SK-N-SH (cell line): ENCODE measurements around the gene CD248.

Source experiments
- FOXJ3 ChIP-seq: sonication (generic); formaldehyde crosslinking; IDR thresholded peaks from 2 replicates; pipeline ENCODE4 v1.5.1; 2020; ENCODE audit warnings: mild to moderate bottlenecking, missing genetic modification reagents
- FOXM1 ChIP-seq: IDR thresholded peaks from 2 replicates; pipeline ENCODE4 v1.4.0; 2012; ENCODE audit warnings: low read depth, mild to moderate bottlenecking
- JUND ChIP-seq: IDR thresholded peaks from 2 replicates; pipeline ENCODE4 v1.4.0; 2012
- MXI1 ChIP-seq: IDR thresholded peaks from 2 replicates; pipeline ENCODE4 v1.6.1; 2012; ENCODE audit warnings: mild to moderate bottlenecking, low read depth, low read length, improper control_type of control experiment
- NRF1 ChIP-seq: IDR thresholded peaks from 2 replicates; pipeline ENCODE4 v1.6.1; 2012; ENCODE audit warnings: low read depth, mild to moderate bottlenecking, low read length
- TAF1 ChIP-seq: IDR thresholded peaks from 2 replicates; pipeline ENCODE4 v1.6.1; 2012; ENCODE audit warnings: low read depth, mild to moderate bottlenecking, low read length, moderate library complexity, borderline replicate concordance
- TF ChIP-seq, protein P1 (sequence below): fragments of 200-600 bp; sonication (generic); IDR thresholded peaks from 2 replicates; pipeline ENCODE4 v1.6.1; 2017; ENCODE audit warnings: antibody characterized with exemption, mild to moderate bottlenecking, moderate library complexity
- TF ChIP-seq, protein P2 (sequence below): IDR thresholded peaks from 2 replicates; pipeline ENCODE4 v1.4.0; 2012; ENCODE audit warnings: low read depth

DNA sequence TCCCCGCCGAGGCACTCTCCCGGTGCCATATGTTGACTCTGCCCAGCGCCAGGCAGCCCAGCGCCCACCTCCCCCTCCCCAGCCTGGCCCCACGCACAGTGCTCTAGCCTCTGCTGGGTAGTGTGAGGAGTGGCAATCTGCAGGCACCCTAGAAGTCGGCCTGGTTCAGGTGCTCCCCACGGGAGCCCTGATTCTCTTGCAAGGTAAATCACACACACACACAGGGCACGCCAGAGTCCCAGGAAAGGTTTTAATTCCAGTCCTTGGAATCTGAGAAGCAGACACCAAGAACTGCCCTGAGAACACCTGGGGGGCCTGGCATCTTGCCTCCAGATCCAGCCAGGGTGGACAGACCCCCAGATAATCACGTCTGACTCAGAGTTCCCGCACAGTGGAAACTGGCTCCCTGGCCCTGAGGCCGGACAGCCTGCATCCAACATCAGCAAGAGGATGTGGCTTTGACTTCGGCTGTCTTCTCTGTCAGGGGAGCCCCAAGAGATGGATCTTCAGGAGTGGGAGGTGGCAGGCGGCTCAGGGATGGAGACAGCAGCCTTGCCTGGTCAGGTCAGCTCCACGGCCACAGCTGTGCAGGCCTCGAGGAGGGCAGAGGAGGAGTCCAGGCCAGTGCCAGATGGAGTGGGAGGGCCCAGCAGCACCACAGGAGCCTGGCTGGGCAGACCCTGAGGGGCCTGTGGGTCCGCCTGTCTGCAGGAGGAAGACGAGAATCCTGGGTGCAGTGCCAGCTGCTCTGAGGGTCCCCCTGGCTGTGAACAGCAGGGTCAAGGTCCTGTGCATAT is 20.5 kb upstream of the CD248 start:
- TF ChIP-seq TAF1 (no peak), FOXM1 (no peak), FOXJ3 (0 out of 2 replicates have a peak, but pooled peaks have one; percentile 43), NRF1 (no peak), MXI1 (no peak), JUND (no peak)
- TF ChIP-seq, protein P1, sequence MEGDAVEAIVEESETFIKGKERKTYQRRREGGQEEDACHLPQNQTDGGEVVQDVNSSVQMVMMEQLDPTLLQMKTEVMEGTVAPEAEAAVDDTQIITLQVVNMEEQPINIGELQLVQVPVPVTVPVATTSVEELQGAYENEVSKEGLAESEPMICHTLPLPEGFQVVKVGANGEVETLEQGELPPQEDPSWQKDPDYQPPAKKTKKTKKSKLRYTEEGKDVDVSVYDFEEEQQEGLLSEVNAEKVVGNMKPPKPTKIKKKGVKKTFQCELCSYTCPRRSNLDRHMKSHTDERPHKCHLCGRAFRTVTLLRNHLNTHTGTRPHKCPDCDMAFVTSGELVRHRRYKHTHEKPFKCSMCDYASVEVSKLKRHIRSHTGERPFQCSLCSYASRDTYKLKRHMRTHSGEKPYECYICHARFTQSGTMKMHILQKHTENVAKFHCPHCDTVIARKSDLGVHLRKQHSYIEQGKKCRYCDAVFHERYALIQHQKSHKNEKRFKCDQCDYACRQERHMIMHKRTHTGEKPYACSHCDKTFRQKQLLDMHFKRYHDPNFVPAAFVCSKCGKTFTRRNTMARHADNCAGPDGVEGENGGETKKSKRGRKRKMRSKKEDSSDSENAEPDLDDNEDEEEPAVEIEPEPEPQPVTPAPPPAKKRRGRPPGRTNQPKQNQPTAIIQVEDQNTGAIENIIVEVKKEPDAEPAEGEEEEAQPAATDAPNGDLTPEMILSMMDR, result no peak
- TF ChIP-seq, protein P2, sequence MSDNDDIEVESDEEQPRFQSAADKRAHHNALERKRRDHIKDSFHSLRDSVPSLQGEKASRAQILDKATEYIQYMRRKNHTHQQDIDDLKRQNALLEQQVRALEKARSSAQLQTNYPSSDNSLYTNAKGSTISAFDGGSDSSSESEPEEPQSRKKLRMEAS, result no peak
